Osteoblast (primary cell): ENCODE data around the gene PARD3B. TPM values are rescaled to one million over a fixed set of nuclear protein-coding genes. Genes with fewer than 3 reads are reported as not detected.

Source experiments
- DNase-seq: peaks from one replicate; pipeline ENCODE4 v3.0.0; 2011; ENCODE audit warnings: low spot score, mixed read lengths; ENCODE audit not compliant: insufficient read length; ENCODE audit errors: missing footprints
- H2AFZ ChIP-seq: 2 replicates; pipeline ENCODE4 v1.6.0; 2011; ENCODE audit warnings: mild to moderate bottlenecking, low read length
- H3K27ac ChIP-seq: 2 replicates; pipeline ENCODE4 v1.5.1; 2011; ENCODE audit warnings: mild to moderate bottlenecking, low read depth, low read length, moderate library complexity
- H3K27me3 ChIP-seq: 2 replicates; pipeline ENCODE4 v1.6.0; 2012; ENCODE audit warnings: mild to moderate bottlenecking, control low read depth, inconsistent platforms, low read length, moderate library complexity; ENCODE audit not compliant: insufficient read depth
- H3K36me3 ChIP-seq: 2 replicates; pipeline ENCODE4 v1.5.1; 2011; ENCODE audit warnings: mild to moderate bottlenecking, low read length, control low read depth, moderate library complexity; ENCODE audit not compliant: insufficient read depth
- H3K4me1 ChIP-seq: 2 replicates; pipeline ENCODE4 v1.5.1; 2011; ENCODE audit warnings: mild to moderate bottlenecking, low read length, control low read depth, moderate library complexity; ENCODE audit not compliant: insufficient read depth
- H3K4me2 ChIP-seq: 2 replicates; pipeline ENCODE4 v1.6.0; 2011; ENCODE audit warnings: mild to moderate bottlenecking, low read length; ENCODE audit not compliant: insufficient read depth
- H3K4me3 ChIP-seq: fragments of 200-600 bp; sonication (generic); 3 replicates; pipeline ENCODE4 v1.5.1; 2012; ENCODE audit warnings: mild to moderate bottlenecking, low read length, inconsistent platforms; ENCODE audit not compliant: insufficient read depth
- H3K79me2 ChIP-seq: 2 replicates; pipeline ENCODE4 v1.6.0; 2012; ENCODE audit warnings: mild to moderate bottlenecking, low read length, control low read depth, inconsistent platforms; ENCODE audit not compliant: insufficient read depth
- H3K9me3 ChIP-seq: 2 replicates; pipeline ENCODE4 v1.5.1; 2011; ENCODE audit warnings: low read depth, low read length, control low read depth
- H4K20me1 ChIP-seq: 2 replicates; pipeline ENCODE4 v1.6.0; 2012; ENCODE audit warnings: mild to moderate bottlenecking, low read length, control low read depth; ENCODE audit not compliant: insufficient read depth
- CTCF ChIP-seq: IDR thresholded peaks from 2 replicates; pipeline ENCODE4 v1.5.1; 2011; ENCODE audit warnings: mild to moderate bottlenecking, low read depth, low read length, moderate library complexity; ENCODE audit errors: extremely low read depth
- total RNA-seq: library from RNA; depleted of rRNA; stranded (reverse); fragments of >200 nt; gene quantifications from 2 replicates; pipeline ENCODE4 v1.2.3, GENCODE V29; 2012

Gene PARD3B
- total RNA-seq, 1 donor, result 22.4 TPM

GRCh38 chr2:205276116-205276777, 731.0 kb downstream of the PARD3B start:
- no peaks in the 10 kb centered on the region for H3K9me3 ChIP-seq
- DNase-seq, result no peak
- TF ChIP-seq CTCF, result no peak
- no peaks in the 10 kb centered on the region for H3K27me3 ChIP-seq
- H3K4me2 ChIP-seq, result no peak overlapping the region
- no peaks in the 10 kb centered on the region for H3K4me1 ChIP-seq
- no peak overlapping the region for H3K4me3 ChIP-seq
- no peak overlapping the region for H2AFZ ChIP-seq
- H4K20me1 ChIP-seq, result no peaks in the 10 kb centered on the region
- no peak overlapping the region for H3K27ac ChIP-seq
- no peaks in the 10 kb centered on the region for H3K79me2 ChIP-seq
- H3K36me3 ChIP-seq, result no peaks in the 10 kb centered on the region

GRCh38 chr2:205280596-205281236, 735.4 kb downstream of the PARD3B start:
- Histone ChIP-seq H3K4me2 (no peak overlapping the region), H3K27ac (no peak overlapping the region), H3K4me3 (no peak overlapping the region), H3K79me2 (no peaks in the 10 kb centered on the region), H2AFZ (no peak overlapping the region), H3K9me3 (no peaks in the 10 kb centered on the region), H4K20me1 (no peaks in the 10 kb centered on the region), H3K27me3 (no peaks in the 10 kb centered on the region), H3K4me1 (no peaks in the 10 kb centered on the region), H3K36me3 (no peaks in the 10 kb centered on the region)
- no peak for TF ChIP-seq CTCF
- no peak for DNase-seq

- Histone ChIP-seq H3K4me1 (no peaks in the 10 kb centered on the region), H3K4me2 (no peak overlapping the region), H3K27ac (no peak overlapping the region), H3K9me3 (no peaks in the 10 kb centered on the region), H3K79me2 (no peaks in the 10 kb centered on the region), H4K20me1 (no peaks in the 10 kb centered on the region), H3K27me3 (no peaks in the 10 kb centered on the region), H2AFZ (no peak overlapping the region), H3K4me3 (no peak overlapping the region), H3K36me3 (no peaks in the 10 kb centered on the region)
- no peak for TF ChIP-seq CTCF
- DNase-seq, result no peak
Measured at GRCh38 chr2:205283736-205284270, 738.5 kb downstream of the PARD3B start.

- no peaks in the 10 kb centered on the region for H3K9me3 ChIP-seq
- no peaks in the 10 kb centered on the region for H3K79me2 ChIP-seq
- no peak overlapping the region for H2AFZ ChIP-seq
- no peak overlapping the region for H3K4me2 ChIP-seq
- no peak overlapping the region for H3K27ac ChIP-seq
- no peak for TF ChIP-seq CTCF
- no peaks in the 10 kb centered on the region for H3K27me3 ChIP-seq
- H3K36me3 ChIP-seq, result no peaks in the 10 kb centered on the region
- no peak overlapping the region for H3K4me3 ChIP-seq
- no peak for DNase-seq
- no peaks in the 10 kb centered on the region for H4K20me1 ChIP-seq
- no peaks in the 10 kb centered on the region for H3K4me1 ChIP-seq
Measured at GRCh38 chr2:205284334-205284733, 739.1 kb downstream of the PARD3B start.
